T-helper 1 cell treated with Interleukin-12 subunit alpha and Interleukin-12 subunit beta and Interleukin-4 antibody, amounts not matched to agents 30 μg/mL and 1 μg/mL, for 36 hours (primary cell): ENCODE data around the gene CDK16.

Source experiments
- H3K27ac Mint-ChIP-seq: one replicate; pipeline ENCODE4 v1.8.0; 2021; ENCODE audit warnings: mild to moderate bottlenecking, mixed read lengths
- H3K27me3 Mint-ChIP-seq: one replicate; pipeline ENCODE4 v1.8.0; 2021; ENCODE audit warnings: low read depth, mixed read lengths
- H3K36me3 Mint-ChIP-seq: one replicate; pipeline ENCODE4 v1.8.0; 2021; ENCODE audit warnings: low read depth, mixed read lengths
- H3K4me1 Mint-ChIP-seq: one replicate; pipeline ENCODE4 v1.8.0; 2021; ENCODE audit warnings: low read depth, mixed read lengths
- H3K4me3 Mint-ChIP-seq: one replicate; pipeline ENCODE4 v1.8.0; 2021; ENCODE audit warnings: mild to moderate bottlenecking, moderate library complexity, mixed read lengths
- H3K9me3 Mint-ChIP-seq: one replicate; pipeline ENCODE4 v1.8.0; 2021; ENCODE audit warnings: mixed read lengths

CDK16 gene

GRCh38 chrX:47194194-47194787, 24.2 kb upstream of the CDK16 start:
- Mint-ChIP-seq H3K9me3 (no peaks in the 10 kb centered on the region), H3K27me3 (no peaks in the 10 kb centered on the region), H3K4me1 (peaks cover 47% of the 10 kb centered on the region), H3K27ac (peak overlapping the region; percentile 98), H3K4me3 (peak overlapping the region; percentile 95), H3K36me3 (peaks cover 6% of the 10 kb centered on the region)

GRCh38 chrX:47196098-47196497, 22.4 kb upstream of the CDK16 start:
- Mint-ChIP-seq H3K9me3 (no peaks in the 10 kb centered on the region), H3K36me3 (peaks cover 13% of the 10 kb centered on the region), H3K27me3 (no peaks in the 10 kb centered on the region), H3K27ac (peak overlapping the region; percentile 49), H3K4me3 (peak overlapping the region; percentile 69), H3K4me1 (peaks cover 41% of the 10 kb centered on the region)

GRCh38 chrX:47197526-47197925, 21.0 kb upstream of the CDK16 start:
- Mint-ChIP-seq H3K36me3 (peaks cover 26% of the 10 kb centered on the region), H3K4me1 (peaks cover 36% of the 10 kb centered on the region), H3K27me3 (no peaks in the 10 kb centered on the region), H3K9me3 (no peaks in the 10 kb centered on the region), H3K27ac (no peak overlapping the region), H3K4me3 (no peak overlapping the region)

GRCh38 chrX:47198026-47198686, 20.3 kb upstream of the CDK16 start:
- Mint-ChIP-seq H3K4me3 (no peak overlapping the region), H3K36me3 (peaks cover 26% of the 10 kb centered on the region), H3K4me1 (peaks cover 30% of the 10 kb centered on the region), H3K9me3 (no peaks in the 10 kb centered on the region), H3K27me3 (no peaks in the 10 kb centered on the region), H3K27ac (no peak overlapping the region)

DNA sequence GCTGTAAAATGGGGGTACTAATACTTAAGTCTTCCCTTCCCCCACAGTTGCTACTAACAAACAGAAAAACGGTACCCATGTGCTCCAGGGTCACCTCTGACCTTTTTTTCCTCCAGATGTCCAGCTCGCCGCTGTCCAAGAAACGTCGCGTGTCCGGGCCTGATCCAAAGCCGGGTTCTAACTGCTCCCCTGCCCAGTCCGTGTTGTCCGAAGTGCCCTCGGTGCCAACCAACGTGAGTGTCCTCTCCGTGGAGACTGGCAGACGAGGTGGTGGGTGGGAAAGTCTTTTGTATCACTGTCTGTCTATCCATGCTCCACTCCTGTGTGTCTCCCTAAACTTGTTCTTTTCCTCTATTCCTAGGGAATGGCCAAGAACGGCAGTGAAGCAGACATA, 19.8 kb upstream of the CDK16 start:
- Mint-ChIP-seq H3K9me3 (no peaks in the 10 kb centered on the region), H3K4me1 (peaks cover 27% of the 10 kb centered on the region), H3K27ac (no peak overlapping the region), H3K4me3 (no peak overlapping the region), H3K27me3 (no peaks in the 10 kb centered on the region), H3K36me3 (peaks cover 28% of the 10 kb centered on the region)

GRCh38 chrX:47199286-47199685, 19.2 kb upstream of the CDK16 start:
- peaks cover 28% of the 10 kb centered on the region for H3K36me3 Mint-ChIP-seq

GRCh38 chrX:47200385-47201150, 17.9 kb upstream of the CDK16 start:
- Mint-ChIP-seq H3K4me3 (no peak overlapping the region), H3K36me3 (peaks cover 27% of the 10 kb centered on the region)

More at GRCh38 chrX:47199286-47199685, 19.2 kb upstream of the CDK16 start:
- Mint-ChIP-seq H3K27ac (no peak overlapping the region), H3K9me3 (no peaks in the 10 kb centered on the region), H3K4me1 (peaks cover 27% of the 10 kb centered on the region), H3K27me3 (no peaks in the 10 kb centered on the region), H3K4me3 (no peak overlapping the region)

GRCh38 chrX:47201345-47201944, 17.0 kb upstream of the CDK16 start:
- Mint-ChIP-seq H3K4me1 (peaks cover 9% of the 10 kb centered on the region), H3K27ac (no peak overlapping the region), H3K4me3 (no peak overlapping the region), H3K36me3 (peaks cover 28% of the 10 kb centered on the region), H3K9me3 (no peaks in the 10 kb centered on the region), H3K27me3 (no peaks in the 10 kb centered on the region)

More at GRCh38 chrX:47200385-47201150, 17.9 kb upstream of the CDK16 start:
- Mint-ChIP-seq H3K4me1 (peaks cover 18% of the 10 kb centered on the region), H3K27ac (no peak overlapping the region), H3K9me3 (no peaks in the 10 kb centered on the region), H3K27me3 (no peaks in the 10 kb centered on the region)

GRCh38 chrX:47202316-47202715, 16.2 kb upstream of the CDK16 start:
- no peaks in the 10 kb centered on the region for H3K27me3 Mint-ChIP-seq
- H3K4me1 Mint-ChIP-seq: peaks cover 3% of the 10 kb centered on the region
- H3K4me3 Mint-ChIP-seq: no peak overlapping the region
- H3K27ac Mint-ChIP-seq: no peak overlapping the region
- H3K9me3 Mint-ChIP-seq: no peaks in the 10 kb centered on the region
- H3K36me3 Mint-ChIP-seq: peaks cover 36% of the 10 kb centered on the region

DNA sequence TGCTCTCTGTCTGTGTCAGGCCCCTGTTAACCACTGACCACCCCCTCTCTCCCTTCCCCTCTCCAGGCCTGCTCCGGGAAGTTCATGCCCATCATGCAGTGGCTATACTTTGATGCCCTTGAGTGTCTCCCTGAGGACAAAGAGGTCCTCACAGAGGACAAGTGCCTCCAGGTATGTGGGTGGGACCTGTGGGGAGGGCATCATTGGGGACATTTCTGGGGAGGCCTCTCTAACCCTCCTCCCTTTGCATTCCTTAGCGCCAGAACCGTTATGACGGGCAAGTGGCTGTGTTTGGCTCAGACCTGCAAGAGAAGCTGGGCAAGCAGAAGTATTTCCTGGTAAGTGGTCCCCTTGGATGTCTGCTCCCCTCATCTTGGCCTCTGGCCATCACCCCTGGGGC, 15.6 kb upstream of the CDK16 start:
- Mint-ChIP-seq H3K27ac (no peak overlapping the region), H3K9me3 (no peaks in the 10 kb centered on the region), H3K36me3 (peaks cover 36% of the 10 kb centered on the region), H3K4me3 (no peak overlapping the region), H3K4me1 (peaks cover 3% of the 10 kb centered on the region), H3K27me3 (no peaks in the 10 kb centered on the region)

GRCh38 chrX:47204970-47205369, 13.5 kb upstream of the CDK16 start:
- H3K27me3 Mint-ChIP-seq: no peaks in the 10 kb centered on the region
- H3K9me3 Mint-ChIP-seq: no peaks in the 10 kb centered on the region
- no peak overlapping the region for H3K4me3 Mint-ChIP-seq
- no peak overlapping the region for H3K27ac Mint-ChIP-seq
- peaks cover 39% of the 10 kb centered on the region for H3K36me3 Mint-ChIP-seq
- H3K4me1 Mint-ChIP-seq: peaks cover 3% of the 10 kb centered on the region

DNA sequence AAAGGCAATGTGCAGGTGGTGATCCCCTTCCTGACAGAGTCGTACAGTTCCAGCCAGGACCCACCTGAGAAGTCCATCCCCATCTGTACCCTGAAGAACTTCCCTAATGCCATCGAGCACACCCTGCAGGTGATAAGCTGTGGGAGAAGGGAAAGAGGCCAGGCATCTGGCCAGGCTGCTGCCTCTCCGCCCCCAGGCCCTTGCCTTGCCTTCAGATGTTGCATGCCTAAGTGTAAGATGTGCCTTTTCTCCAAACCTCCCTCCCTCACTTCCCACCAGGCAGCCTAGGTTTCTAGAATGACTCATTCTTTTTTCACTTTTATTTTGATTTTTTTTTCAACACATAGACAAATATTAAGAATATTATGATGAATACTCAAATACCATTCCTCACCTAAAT, 12.2 kb upstream of the CDK16 start:
- peaks cover 33% of the 10 kb centered on the region for H3K36me3 Mint-ChIP-seq
- peaks cover 3% of the 10 kb centered on the region for H3K4me1 Mint-ChIP-seq
- H3K27ac Mint-ChIP-seq: no peak overlapping the region
- H3K9me3 Mint-ChIP-seq: no peaks in the 10 kb centered on the region
- no peaks in the 10 kb centered on the region for H3K27me3 Mint-ChIP-seq
- H3K4me3 Mint-ChIP-seq: no peak overlapping the region

- peaks cover 6% of the 10 kb centered on the region for H3K4me1 Mint-ChIP-seq
- H3K4me3 Mint-ChIP-seq: no peak overlapping the region
- no peaks in the 10 kb centered on the region for H3K9me3 Mint-ChIP-seq
- H3K36me3 Mint-ChIP-seq: peaks cover 37% of the 10 kb centered on the region
- no peaks in the 10 kb centered on the region for H3K27me3 Mint-ChIP-seq
- no peak overlapping the region for H3K27ac Mint-ChIP-seq
Measured at GRCh38 chrX:47208108-47208507, 10.4 kb upstream of the CDK16 start.

DNA sequence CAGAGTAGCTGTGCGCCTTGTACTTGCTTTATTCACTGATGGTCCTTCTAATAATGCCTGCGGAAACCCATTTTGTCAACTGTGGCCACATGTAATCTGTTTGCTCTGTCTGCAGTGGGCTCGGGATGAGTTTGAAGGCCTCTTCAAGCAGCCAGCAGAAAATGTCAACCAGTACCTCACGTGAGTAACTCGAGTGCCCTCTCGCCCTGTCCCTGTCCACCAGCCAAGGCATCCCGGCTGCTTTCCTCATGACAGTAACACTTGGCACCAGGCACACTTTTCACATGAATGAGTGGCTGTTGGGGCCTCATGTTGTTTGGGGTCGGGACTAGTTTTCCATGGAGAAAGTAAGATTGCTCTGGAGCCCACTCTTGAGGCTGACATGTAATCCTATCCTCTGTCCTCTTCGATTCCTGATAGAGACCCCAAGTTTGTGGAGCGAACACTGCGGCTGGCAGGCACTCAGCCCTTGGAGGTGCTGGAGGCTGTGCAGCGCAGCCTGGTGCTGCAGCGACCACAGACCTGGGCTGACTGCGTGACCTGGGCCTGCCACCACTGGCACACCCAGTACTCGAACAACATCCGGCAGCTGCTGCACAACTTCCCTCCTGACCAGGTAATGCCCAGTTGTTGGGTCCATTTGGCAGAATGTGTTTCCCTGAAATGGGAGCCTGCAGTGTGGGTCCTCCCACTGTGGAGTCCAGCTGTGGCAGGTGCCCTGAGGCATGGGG, 8.8 kb upstream of the CDK16 start:
- Mint-ChIP-seq H3K27ac (no peak overlapping the region), H3K4me3 (no peak overlapping the region), H3K27me3 (no peaks in the 10 kb centered on the region), H3K4me1 (peaks cover 6% of the 10 kb centered on the region), H3K36me3 (peaks cover 40% of the 10 kb centered on the region), H3K9me3 (no peaks in the 10 kb centered on the region)
